ENCODE data around the gene EXOC7. TPM values are rescaled to one million over a fixed set of nuclear protein-coding genes. Genes with fewer than 3 reads are reported as not detected.

EXOC7 gene
- total RNA-seq, 4 donors from 2014 or later: 88.0 to 143 (median 105) TPM

DNA sequence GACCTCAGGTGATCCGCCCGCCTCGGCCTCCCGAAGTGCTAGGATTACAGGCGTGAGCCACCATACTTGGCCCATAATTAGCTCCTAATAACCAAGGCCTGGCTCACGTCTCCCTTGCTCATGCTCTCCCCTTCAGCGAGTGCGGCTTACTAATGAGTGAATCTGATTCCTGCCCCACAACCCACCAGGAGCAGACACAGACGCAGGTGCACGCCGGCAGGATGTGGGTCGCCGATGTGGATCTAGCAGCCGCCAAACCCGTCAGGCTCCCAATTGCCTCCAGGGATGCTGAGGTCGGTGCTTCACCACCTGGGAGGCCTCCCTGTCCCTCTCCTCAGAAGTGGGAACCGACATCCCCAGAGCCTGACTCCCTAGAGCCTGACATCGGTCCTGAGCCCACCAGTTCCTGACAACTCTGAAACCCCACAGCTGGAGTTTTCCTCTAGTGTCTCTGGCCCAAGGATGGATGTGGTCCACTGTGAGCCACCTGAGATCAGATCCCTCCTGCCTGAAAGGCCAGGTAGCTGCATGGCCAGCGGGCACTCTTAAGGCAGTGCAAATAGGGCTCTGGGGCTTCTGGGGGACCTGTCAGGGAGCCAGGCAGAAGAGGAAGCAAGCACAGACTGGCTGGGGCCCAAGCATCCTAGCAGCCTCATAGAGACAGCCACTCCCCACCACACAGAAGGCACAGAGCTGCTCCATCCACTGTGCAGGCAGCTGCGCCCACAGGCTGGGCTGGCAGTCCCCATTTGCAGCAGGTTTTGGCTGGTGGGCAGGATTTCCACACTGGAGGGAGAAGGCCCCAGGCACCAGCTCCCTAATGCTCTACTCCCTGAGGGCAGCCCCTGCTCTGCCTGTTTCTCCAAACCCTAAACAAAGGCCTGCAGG lies 10.8 kb downstream of the EXOC7 start:
- Histone ChIP-seq H3K4me3 (no peak overlapping the region), H3K27me3 (no peaks in the 10 kb centered on the region), H3K36me3 (peaks cover 0 to 75% (median 30%) of the 10 kb centered on the region in 4 donors), H3K27ac (no peak overlapping the region), H3K9me3 (no peaks in the 10 kb centered on the region), H3K4me1 (no peaks in the 10 kb centered on the region)
- 86 to 94% methylated on average over 5 to 19 of the region's 20 CpGs for WGBS, 2 donors (ENCODE audit: low coverage in 1 of 2)
- TF ChIP-seq EP300 (IDR thresholded peaks at IDR 0.05; ENCODE audit: low read depth) (no peak), POLR2AphosphoS5 (IDR thresholded peaks at IDR 0.05) (no peak), POLR2A (IDR thresholded peaks at IDR 0.05) (no peak)
- TF ChIP-seq, protein P1, sequence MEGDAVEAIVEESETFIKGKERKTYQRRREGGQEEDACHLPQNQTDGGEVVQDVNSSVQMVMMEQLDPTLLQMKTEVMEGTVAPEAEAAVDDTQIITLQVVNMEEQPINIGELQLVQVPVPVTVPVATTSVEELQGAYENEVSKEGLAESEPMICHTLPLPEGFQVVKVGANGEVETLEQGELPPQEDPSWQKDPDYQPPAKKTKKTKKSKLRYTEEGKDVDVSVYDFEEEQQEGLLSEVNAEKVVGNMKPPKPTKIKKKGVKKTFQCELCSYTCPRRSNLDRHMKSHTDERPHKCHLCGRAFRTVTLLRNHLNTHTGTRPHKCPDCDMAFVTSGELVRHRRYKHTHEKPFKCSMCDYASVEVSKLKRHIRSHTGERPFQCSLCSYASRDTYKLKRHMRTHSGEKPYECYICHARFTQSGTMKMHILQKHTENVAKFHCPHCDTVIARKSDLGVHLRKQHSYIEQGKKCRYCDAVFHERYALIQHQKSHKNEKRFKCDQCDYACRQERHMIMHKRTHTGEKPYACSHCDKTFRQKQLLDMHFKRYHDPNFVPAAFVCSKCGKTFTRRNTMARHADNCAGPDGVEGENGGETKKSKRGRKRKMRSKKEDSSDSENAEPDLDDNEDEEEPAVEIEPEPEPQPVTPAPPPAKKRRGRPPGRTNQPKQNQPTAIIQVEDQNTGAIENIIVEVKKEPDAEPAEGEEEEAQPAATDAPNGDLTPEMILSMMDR (IDR thresholded peaks at IDR 0.05): no peak
- intact Hi-C loops (cut with DNase I; ENCODE audit: low total_unique reads) (no loop called here), in situ Hi-C loops (cut with MboI; ENCODE audit: low pct_ligation_motif_present in 1 of 4, low pct_unique_long_range_greater_than_20kb in 1 of 4, low sequenced_read_pairs in 3 of 4) (no loop called here)
- no peak for DNase-seq

DNA sequence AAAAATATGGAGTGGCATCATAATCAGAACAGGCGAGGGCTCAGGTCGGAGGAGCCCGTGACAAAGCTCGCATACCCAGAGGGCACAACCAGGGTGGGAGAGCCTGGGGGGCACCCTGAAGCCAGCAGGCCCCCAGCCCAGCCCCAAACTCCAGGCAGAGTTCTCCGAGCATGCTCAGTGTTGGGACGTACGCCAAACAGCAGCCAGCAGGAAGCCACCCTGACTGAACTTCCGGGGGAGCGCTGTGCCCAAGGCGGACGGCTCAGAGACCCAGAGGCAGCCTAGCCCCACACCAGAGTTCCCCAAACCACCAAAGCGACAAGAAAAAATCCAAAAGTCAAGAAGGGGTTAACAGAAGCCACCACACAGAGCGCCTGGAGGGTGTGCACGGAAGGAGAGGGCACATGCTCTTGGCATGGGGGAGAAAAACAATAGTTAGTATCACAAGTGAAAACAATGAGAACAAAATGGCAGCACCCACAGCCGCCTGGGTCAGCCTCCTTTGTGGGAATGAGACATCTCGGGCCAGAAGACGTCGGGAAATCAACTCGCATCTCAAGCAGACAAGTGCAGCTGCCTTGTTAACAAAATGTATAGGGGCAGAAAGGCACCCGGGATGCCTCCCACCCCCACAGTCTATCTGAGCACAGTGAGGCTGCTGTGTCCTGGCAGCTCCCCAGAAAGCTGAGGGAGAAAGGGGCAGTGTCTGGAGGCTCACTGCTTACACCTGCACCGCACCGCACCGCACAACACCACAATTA lies 11.9 kb downstream of the EXOC7 start:
- intact Hi-C loops (cut with DNase I; ENCODE audit: low total_unique reads): no loop called here
- Histone ChIP-seq H3K9me3 (no peaks in the 10 kb centered on the region), H3K4me1 (no peaks in the 10 kb centered on the region), H3K27ac (no peak overlapping the region), H3K4me3 (no peak overlapping the region), H3K27me3 (no peaks in the 10 kb centered on the region), H3K36me3 (peaks cover 0 to 65% (median 29%) of the 10 kb centered on the region in 4 donors)
- 74% methylated on average over 18 of the region's 23 CpGs; no CpG with 5 or more reads in 1 of the 2 donors for WGBS, 2 donors (ENCODE audit: low coverage in 1 of 2)
- in situ Hi-C loops (cut with MboI; ENCODE audit: low pct_ligation_motif_present in 1 of 4, low pct_unique_long_range_greater_than_20kb in 1 of 4, low sequenced_read_pairs in 3 of 4): no loop called here
- DNase-seq: no peak
- TF ChIP-seq, protein P1 (IDR thresholded peaks at IDR 0.05): no peak
- no peak for TF ChIP-seq POLR2AphosphoS5 (IDR thresholded peaks at IDR 0.05)
- TF ChIP-seq EP300 (IDR thresholded peaks at IDR 0.05; ENCODE audit: low read depth): no peak
- no peak for TF ChIP-seq POLR2A (IDR thresholded peaks at IDR 0.05)

DNA sequence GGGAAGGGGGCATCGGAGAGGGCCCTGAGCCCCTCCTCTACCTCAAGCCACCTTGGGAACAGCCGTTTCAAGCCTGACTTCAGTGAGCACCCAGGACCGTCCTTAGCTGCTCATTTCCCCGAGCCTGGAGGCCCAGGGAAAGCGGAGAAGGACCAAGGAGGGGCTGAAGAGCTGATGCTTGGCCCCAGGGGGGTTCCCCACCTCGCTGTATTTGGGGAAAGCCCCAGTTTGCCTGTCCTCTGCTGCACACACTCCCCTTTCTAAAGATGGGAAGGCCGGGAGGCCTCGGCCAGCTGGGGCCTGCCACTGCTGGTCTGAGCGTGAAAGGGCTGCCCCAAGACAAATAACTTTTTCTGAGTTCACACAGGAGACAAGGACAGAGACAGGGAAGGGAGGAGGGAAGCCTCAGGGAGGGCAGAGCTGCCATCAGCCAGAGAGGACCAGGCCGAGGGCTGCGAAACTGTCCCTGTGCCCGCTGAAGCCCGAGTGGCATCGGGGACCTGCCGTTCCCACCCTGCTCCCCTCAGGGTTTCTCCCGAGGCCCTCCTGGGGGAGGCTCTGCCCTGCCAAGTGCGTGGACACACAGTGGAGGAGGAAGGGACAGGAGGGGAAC lies 13.0 kb downstream of the EXOC7 start:
- Histone ChIP-seq H3K4me1 (no peaks in the 10 kb centered on the region), H3K27me3 (no peaks in the 10 kb centered on the region), H3K4me3 (no peak overlapping the region), H3K27ac (no peak overlapping the region), H3K36me3 (peaks cover 0 to 58% (median 28%) of the 10 kb centered on the region in 4 donors), H3K9me3 (no peaks in the 10 kb centered on the region)
- no peak for TF ChIP-seq POLR2AphosphoS5 (IDR thresholded peaks at IDR 0.05)
- no peak for DNase-seq
- intact Hi-C loops (cut with DNase I; ENCODE audit: low total_unique reads) (no loop called here), in situ Hi-C loops (cut with MboI; ENCODE audit: low pct_ligation_motif_present in 1 of 4, low pct_unique_long_range_greater_than_20kb in 1 of 4, low sequenced_read_pairs in 3 of 4) (no loop called here)
- WGBS, 2 donors (ENCODE audit: low coverage in 1 of 2): 90% methylated on average over 17 of the region's 17 CpGs; no CpG with 5 or more reads in 1 of the 2 donors

DNA sequence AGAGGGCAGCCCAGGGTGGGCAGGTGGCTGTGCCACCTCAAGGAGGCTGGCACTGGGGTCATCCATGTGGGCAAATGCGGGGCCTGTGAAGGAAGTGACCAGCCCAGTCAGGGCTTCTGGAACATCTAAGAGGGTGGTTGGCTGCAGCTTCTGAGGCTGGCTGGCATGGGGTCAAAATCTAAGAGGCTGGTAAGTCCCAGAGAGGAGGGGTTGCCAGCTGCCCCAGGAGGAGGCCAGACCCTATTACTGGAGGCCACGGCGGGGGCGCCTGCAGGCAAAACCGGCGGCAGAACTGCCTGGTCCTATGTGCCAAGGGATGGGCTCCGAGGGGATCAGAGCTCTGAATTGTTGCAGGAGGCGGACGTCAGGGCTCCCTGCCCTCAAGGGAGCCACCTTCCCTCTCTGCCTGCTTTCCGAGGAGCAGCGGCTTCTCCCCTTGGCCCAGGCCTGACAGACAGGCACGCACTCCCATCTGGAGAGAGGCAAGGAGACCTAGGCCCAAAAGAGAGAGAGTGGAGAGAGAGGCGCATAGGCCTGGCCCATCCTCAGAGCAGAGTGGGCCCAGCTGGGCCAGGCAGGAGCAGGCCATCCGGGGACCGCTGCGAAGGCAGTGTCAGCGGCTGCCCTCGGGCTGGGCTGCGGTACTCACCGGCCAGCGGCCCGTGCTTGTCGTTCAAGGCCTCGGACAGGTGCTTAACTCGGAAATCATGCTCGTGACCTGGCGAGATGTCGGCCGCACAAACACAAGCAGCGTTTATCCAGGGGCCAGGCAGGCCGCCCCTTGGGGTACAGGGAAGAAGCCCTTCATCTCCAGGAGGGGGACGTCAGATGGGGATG lies 13.7 kb downstream of the EXOC7 start:
- 95% methylated on average over 22 of the region's 32 CpGs; no CpG with 5 or more reads in 1 of the 2 donors for WGBS, 2 donors (ENCODE audit: low coverage in 1 of 2)
- Histone ChIP-seq H3K27ac (no peak overlapping the region), H3K4me3 (no peak overlapping the region), H3K36me3 (peaks cover 0 to 59% (median 31%) of the 10 kb centered on the region in 4 donors), H3K9me3 (no peaks in the 10 kb centered on the region), H3K4me1 (no peaks in the 10 kb centered on the region), H3K27me3 (no peaks in the 10 kb centered on the region)
- TF ChIP-seq POLR2AphosphoS5 (IDR thresholded peaks at IDR 0.05) (no peak), EP300 (IDR thresholded peaks at IDR 0.05; ENCODE audit: low read depth) (no peak), POLR2A (IDR thresholded peaks at IDR 0.05) (no peak)
- TF ChIP-seq, protein P1 (IDR thresholded peaks at IDR 0.05): no peak
- no peak for DNase-seq
- in situ Hi-C loops (cut with MboI; ENCODE audit: low pct_ligation_motif_present in 1 of 4, low pct_unique_long_range_greater_than_20kb in 1 of 4, low sequenced_read_pairs in 3 of 4): no loop called here
- intact Hi-C loops (cut with DNase I; ENCODE audit: low total_unique reads): no loop called here
